SK-N-SH treated with all-trans-retinoic acid at 6 μM for 48 hours (cell line): ENCODE measurements around the gene BEGAIN.

ENCODE experiments used
- ATAC-seq: fragments of 200-7000 bp; cut with Tn5 transposase; 3 replicates; pipeline ENCODE4 v1.9.1; 2020; ENCODE audit warnings: mild to moderate bottlenecking, moderate library complexity
- ARNTL ChIP-seq: fragments of 450-650 bp; formaldehyde crosslinking; IDR thresholded peaks from 2 replicates; pipeline ENCODE4 v1.5.0; 2020; ENCODE audit warnings: low read depth, mild to moderate bottlenecking, moderate library complexity, borderline replicate concordance
- BACH2 ChIP-seq: fragments of 250-450 bp; sonication (Bioruptor Pico); IDR thresholded peaks from 2 replicates; pipeline ENCODE4 v1.9.0; 2021; ENCODE audit warnings: mild to moderate bottlenecking, borderline replicate concordance
- CREB5 ChIP-seq: fragments of 250-450 bp; sonication (Bioruptor Pico); IDR thresholded peaks from 2 replicates; pipeline ENCODE4 v1.5.1; 2020; ENCODE audit warnings: low read depth, mild to moderate bottlenecking, moderate library complexity
- CSDC2 ChIP-seq: fragments of 250-450 bp; sonication (Bioruptor Pico); IDR thresholded peaks from 2 replicates; pipeline ENCODE4 v1.5.0; 2020; ENCODE audit warnings: mild to moderate bottlenecking, moderate library complexity
- CSRNP3 ChIP-seq: fragments of 250-450 bp; sonication (Bioruptor Pico); IDR thresholded peaks from 2 replicates; pipeline ENCODE4 v1.5.1; 2021; ENCODE audit warnings: mild to moderate bottlenecking, moderate library complexity
- ESRRG ChIP-seq: fragments of 250-450 bp; sonication (Bioruptor Pico); IDR thresholded peaks from 2 replicates; pipeline ENCODE4 v1.6.1; 2021; ENCODE audit warnings: mild to moderate bottlenecking
- GLIS3 ChIP-seq: fragments of 250-450 bp; sonication (Bioruptor Pico); IDR thresholded peaks from 2 replicates; pipeline ENCODE4 v1.5.0; 2020; ENCODE audit warnings: mild to moderate bottlenecking, moderate library complexity
- ISL1 ChIP-seq: fragments of 250-450 bp; sonication (Bioruptor Pico); IDR thresholded peaks from 2 replicates; pipeline ENCODE4 v2.1.2; 2022; ENCODE audit warnings: mild to moderate bottlenecking, moderate library complexity
- OSR1 ChIP-seq: fragments of 250-450 bp; sonication (Bioruptor Pico); IDR thresholded peaks from 2 replicates; pipeline ENCODE4 v1.8.0; 2022; ENCODE audit warnings: moderate library complexity, mild to moderate bottlenecking, inconsistent platforms
- PATZ1 ChIP-seq: fragments of 250-450 bp; sonication (Bioruptor Pico); IDR thresholded peaks from 2 replicates; pipeline ENCODE4 v1.8.0; 2020; ENCODE audit warnings: mild to moderate bottlenecking, moderate library complexity, borderline replicate concordance
- POU6F1 ChIP-seq: fragments of 250-450 bp; sonication (Bioruptor Pico); IDR thresholded peaks from 2 replicates; pipeline ENCODE4 v1.8.0; 2021; ENCODE audit warnings: low read depth, mild to moderate bottlenecking, moderate library complexity, borderline replicate concordance
- PPARA ChIP-seq: fragments of 250-450 bp; sonication (Bioruptor Pico); IDR thresholded peaks from 2 replicates; pipeline ENCODE4 v1.5.0; 2020; ENCODE audit warnings: mild to moderate bottlenecking, borderline replicate concordance
- RARB ChIP-seq: fragments of 250-450 bp; sonication (Bioruptor Pico); IDR thresholded peaks from 2 replicates; pipeline ENCODE4 v1.8.0; 2021; ENCODE audit warnings: mild to moderate bottlenecking, moderate library complexity
- SNAI2 ChIP-seq: fragments of 250-450 bp; sonication (Bioruptor Pico); IDR thresholded peaks from 2 replicates; pipeline ENCODE4 v1.5.0; 2020; ENCODE audit warnings: mild to moderate bottlenecking, moderate library complexity
- TOX ChIP-seq: fragments of 250-450 bp; sonication (Bioruptor Pico); IDR thresholded peaks from 2 replicates; pipeline ENCODE4 v1.8.0; 2021; ENCODE audit warnings: mild to moderate bottlenecking, moderate library complexity, borderline replicate concordance
- TSHZ2 ChIP-seq: fragments of 250-450 bp; sonication (Bioruptor Pico); IDR thresholded peaks from 2 replicates; pipeline ENCODE4 v1.5.0; 2020; ENCODE audit warnings: mild to moderate bottlenecking, moderate library complexity
- ZC3H10 ChIP-seq: fragments of 250-450 bp; sonication (Bioruptor Pico); IDR thresholded peaks from 2 replicates; pipeline ENCODE4 v1.5.1; 2021; ENCODE audit warnings: mild to moderate bottlenecking, moderate library complexity
- ZFP3 ChIP-seq: fragments of 250-450 bp; sonication (Bioruptor Pico); IDR thresholded peaks from 2 replicates; pipeline ENCODE4 v1.5.0; 2020; ENCODE audit warnings: mild to moderate bottlenecking, moderate library complexity
- ZFP30 ChIP-seq: fragments of 450-650 bp; formaldehyde crosslinking; IDR thresholded peaks from 2 replicates; pipeline ENCODE4 v1.5.0; 2022; ENCODE audit warnings: mild to moderate bottlenecking, moderate library complexity
- ZNF565 ChIP-seq: fragments of 450-650 bp; formaldehyde crosslinking; conservative IDR thresholded peaks from 2 replicates; pipeline ENCODE4 v1.5.0; 2020; ENCODE audit warnings: low read depth, mild to moderate bottlenecking, moderate library complexity
- ZNF70 ChIP-seq: fragments of 450-650 bp; formaldehyde crosslinking; IDR thresholded peaks from 2 replicates; pipeline ENCODE4 v1.5.0; 2020; ENCODE audit warnings: mild to moderate bottlenecking, moderate library complexity
- ZNF8 ChIP-seq: fragments of 450-650 bp; formaldehyde crosslinking; IDR thresholded peaks from 2 replicates; pipeline ENCODE4 v1.5.0; 2020; ENCODE audit warnings: mild to moderate bottlenecking, moderate library complexity

Gene BEGAIN

GRCh38 chr14:100566586-100566985 lies 20.6 kb downstream of the BEGAIN start:
- TF ChIP-seq ZNF70 (CRISPR knock-in tag) (no peak), RARB (CRISPR knock-in tag) (no peak), ESRRG (CRISPR knock-in tag) (no peak), PPARA (CRISPR knock-in tag) (no peak), CSDC2 (CRISPR knock-in tag) (no peak), SNAI2 (CRISPR knock-in tag) (no peak), PATZ1 (CRISPR knock-in tag) (no peak), POU6F1 (no peak), OSR1 (CRISPR knock-in tag) (no peak), CSRNP3 (CRISPR knock-in tag) (no peak), ISL1 (CRISPR knock-in tag) (no peak), BACH2 (CRISPR knock-in tag) (no peak), ARNTL (CRISPR knock-in tag) (no peak), ZNF8 (CRISPR knock-in tag) (no peak)
- no peak for ATAC-seq

- TF ChIP-seq ZNF70 (CRISPR knock-in tag) = no peak
- TF ChIP-seq ZNF565 (CRISPR knock-in tag) = no peak
- no peak for TF ChIP-seq CSRNP3 (CRISPR knock-in tag)
- no peak for TF ChIP-seq ARNTL (CRISPR knock-in tag)
- TF ChIP-seq PATZ1 (CRISPR knock-in tag) = no peak
- TF ChIP-seq TOX (CRISPR knock-in tag) = no peak
- TF ChIP-seq ZC3H10 (CRISPR knock-in tag) = no peak
- no peak for TF ChIP-seq ZFP3 (CRISPR knock-in tag)
- TF ChIP-seq SNAI2 (CRISPR knock-in tag) = no peak
- TF ChIP-seq ZNF8 (CRISPR knock-in tag) = no peak
- no peak for TF ChIP-seq RARB (CRISPR knock-in tag)
- no peak for TF ChIP-seq TSHZ2
- no peak for TF ChIP-seq PPARA (CRISPR knock-in tag)
- TF ChIP-seq CREB5 (CRISPR knock-in tag) = no peak
- no peak for TF ChIP-seq ISL1 (CRISPR knock-in tag)
- TF ChIP-seq ZFP30 = no peak
- TF ChIP-seq CSDC2 (CRISPR knock-in tag) = no peak
- TF ChIP-seq GLIS3 (CRISPR knock-in tag) = no peak
- no peak for ATAC-seq
Observed at GRCh38 chr14:100566119-100566518, 21.1 kb downstream of the BEGAIN start.
